Measurements from ENCODE around the gene ZNG1B.
A peak's percentile ranks its signal among the peaks of the same experiment; 100 is the strongest.
"Not testable (repeated sequence)": the region's sequence is repeated elsewhere in the genome, so short reads cannot be mapped to it uniquely, and the experiment has no call there.

The ZNG1B gene

GRCh38 chr2:113503094-113504042, 65.9 kb downstream of the ZNG1B start:
- H3K4me1 ChIP-seq (ENCODE audit: control insufficient read depth in 1 of 2, insufficient read depth in 1 of 2, low read depth in 1 of 2, low read length in 1 of 2) = peaks cover 13 to 40% of the 10 kb centered on the region in 2 experiments
- peak overlapping the region; percentile 52 to 68 for H3K4me3 ChIP-seq (ENCODE audit: low read depth in 1 of 2, low read length in 1 of 2)
- peaks cover 94% of the 10 kb centered on the region for H3K27me3 ChIP-seq
- not testable (repeated sequence) for H3K36me3 ChIP-seq, H3K9me3 ChIP-seq
- peak overlapping the region; percentile 13 for H3K27ac ChIP-seq

- not testable (repeated sequence) for H3K36me3 ChIP-seq, H3K9me3 ChIP-seq, H3K27ac ChIP-seq
- H3K4me3 ChIP-seq (ENCODE audit: low read depth in 1 of 2, low read length in 1 of 2) = peak overlapping the region; percentile 52 to 68
- H3K4me1 ChIP-seq (ENCODE audit: control insufficient read depth in 1 of 2, insufficient read depth in 1 of 2, low read depth in 1 of 2, low read length in 1 of 2) = peaks cover 13 to 40% of the 10 kb centered on the region in 2 experiments
- H3K27me3 ChIP-seq = peaks cover 94% of the 10 kb centered on the region
Observed at GRCh38 chr2:113504081-113504480, 66.6 kb downstream of the ZNG1B start.

GRCh38 chr2:113507394-113508140, 70.1 kb downstream of the ZNG1B start:
- not testable (repeated sequence) for H3K9me3 ChIP-seq; H3K36me3 ChIP-seq; H3K4me3 ChIP-seq (ENCODE audit: low read depth in 1 of 2, low read length in 1 of 2); H3K27ac ChIP-seq
- Histone ChIP-seq H3K27me3 (peaks cover 75% of the 10 kb centered on the region), H3K4me1 (ENCODE audit: control insufficient read depth in 1 of 2, insufficient read depth in 1 of 2, low read depth in 1 of 2, low read length in 1 of 2) (peaks cover 5 to 20% of the 10 kb centered on the region in 2 experiments)

GRCh38 chr2:113508187-113508586, 70.7 kb downstream of the ZNG1B start:
- Histone ChIP-seq H3K4me1 (ENCODE audit: control insufficient read depth in 1 of 2, insufficient read depth in 1 of 2, low read depth in 1 of 2, low read length in 1 of 2) (peaks cover 5 to 14% of the 10 kb centered on the region in 2 experiments), H3K27me3 (peaks cover 69% of the 10 kb centered on the region)
- H3K27ac ChIP-seq; H3K36me3 ChIP-seq; H3K4me3 ChIP-seq (ENCODE audit: low read depth in 1 of 2, low read length in 1 of 2); H3K9me3 ChIP-seq: not testable (repeated sequence)

- H3K4me1 ChIP-seq (ENCODE audit: control insufficient read depth in 1 of 2, insufficient read depth in 1 of 2, low read depth in 1 of 2, low read length in 1 of 2); H3K9me3 ChIP-seq; H3K4me3 ChIP-seq (ENCODE audit: low read depth in 1 of 2, low read length in 1 of 2); H3K36me3 ChIP-seq; H3K27ac ChIP-seq: not testable (repeated sequence)
- peaks cover 45% of the 10 kb centered on the region for H3K27me3 ChIP-seq
Observed at GRCh38 chr2:113510913-113511312, 73.4 kb downstream of the ZNG1B start.

- H3K4me1 ChIP-seq (ENCODE audit: control insufficient read depth in 1 of 2, insufficient read depth in 1 of 2, low read depth in 1 of 2, low read length in 1 of 2); H3K36me3 ChIP-seq; H3K9me3 ChIP-seq; H3K27ac ChIP-seq; H3K4me3 ChIP-seq (ENCODE audit: low read depth in 1 of 2, low read length in 1 of 2): not testable (repeated sequence)
- H3K27me3 ChIP-seq = peaks cover 36% of the 10 kb centered on the region
Observed at GRCh38 chr2:113511859-113512258, 74.4 kb downstream of the ZNG1B start.

- H3K4me1 ChIP-seq (ENCODE audit: control insufficient read depth in 1 of 2, insufficient read depth in 1 of 2, low read depth in 1 of 2, low read length in 1 of 2); H3K27me3 ChIP-seq; H3K36me3 ChIP-seq; H3K4me3 ChIP-seq (ENCODE audit: low read depth in 1 of 2, low read length in 1 of 2); H3K9me3 ChIP-seq; H3K27ac ChIP-seq: not testable (repeated sequence)
Observed at GRCh38 chr2:113515457-113515856, 78.0 kb downstream of the ZNG1B start.

GRCh38 chr2:113515995-113516394, 78.5 kb downstream of the ZNG1B start:
- not testable (repeated sequence) for H3K27ac ChIP-seq, H3K9me3 ChIP-seq

GRCh38 chr2:113517025-113517424, 79.5 kb downstream of the ZNG1B start:
- not testable (repeated sequence) for H3K27me3 ChIP-seq; H3K36me3 ChIP-seq; H3K9me3 ChIP-seq; H3K4me1 ChIP-seq (ENCODE audit: control insufficient read depth in 1 of 2, insufficient read depth in 1 of 2, low read depth in 1 of 2, low read length in 1 of 2); H3K27ac ChIP-seq; H3K4me3 ChIP-seq (ENCODE audit: low read depth in 1 of 2, low read length in 1 of 2)

More at GRCh38 chr2:113515995-113516394, 78.5 kb downstream of the ZNG1B start:
- H3K4me1 ChIP-seq (ENCODE audit: control insufficient read depth in 1 of 2, insufficient read depth in 1 of 2, low read depth in 1 of 2, low read length in 1 of 2); H3K36me3 ChIP-seq; H3K4me3 ChIP-seq (ENCODE audit: low read depth in 1 of 2, low read length in 1 of 2); H3K27me3 ChIP-seq: not testable (repeated sequence)

GRCh38 chr2:113520837-113521236, 83.3 kb downstream of the ZNG1B start:
- not testable (repeated sequence) for H3K27me3 ChIP-seq; H3K4me3 ChIP-seq (ENCODE audit: low read depth in 1 of 2, low read length in 1 of 2); H3K4me1 ChIP-seq (ENCODE audit: control insufficient read depth in 1 of 2, insufficient read depth in 1 of 2, low read depth in 1 of 2, low read length in 1 of 2); H3K9me3 ChIP-seq; H3K36me3 ChIP-seq; H3K27ac ChIP-seq

- H3K36me3 ChIP-seq; H3K4me3 ChIP-seq (ENCODE audit: low read depth in 1 of 2, low read length in 1 of 2); H3K4me1 ChIP-seq (ENCODE audit: control insufficient read depth in 1 of 2, insufficient read depth in 1 of 2, low read depth in 1 of 2, low read length in 1 of 2); H3K9me3 ChIP-seq; H3K27me3 ChIP-seq; H3K27ac ChIP-seq: not testable (repeated sequence)
Observed at GRCh38 chr2:113521492-113521891, 84.0 kb downstream of the ZNG1B start.

GRCh38 chr2:113524986-113525385, 87.5 kb downstream of the ZNG1B start:
- not testable (repeated sequence) for H3K27me3 ChIP-seq; H3K9me3 ChIP-seq; H3K4me1 ChIP-seq (ENCODE audit: control insufficient read depth in 1 of 2, insufficient read depth in 1 of 2, low read depth in 1 of 2, low read length in 1 of 2); H3K27ac ChIP-seq; H3K4me3 ChIP-seq (ENCODE audit: low read depth in 1 of 2, low read length in 1 of 2); H3K36me3 ChIP-seq

- H3K27ac ChIP-seq; H3K4me3 ChIP-seq (ENCODE audit: low read depth in 1 of 2, low read length in 1 of 2); H3K27me3 ChIP-seq; H3K4me1 ChIP-seq (ENCODE audit: control insufficient read depth in 1 of 2, insufficient read depth in 1 of 2, low read depth in 1 of 2, low read length in 1 of 2); H3K9me3 ChIP-seq; H3K36me3 ChIP-seq: not testable (repeated sequence)
Observed at GRCh38 chr2:113527350-113528045, 90.0 kb downstream of the ZNG1B start.

Measured in neutrophil (primary cell).